Neural cell (in vitro differentiated cells): ENCODE measurements around the gene EGFL8.
"Not testable (repeated sequence)": the region's sequence is repeated elsewhere in the genome, so short reads cannot be mapped to it uniquely, and the experiment has no call there.

Experiments
- POLR2AphosphoS5 ChIP-seq: IDR thresholded peaks from 2 replicates; pipeline ENCODE4 v1.6.1; 2012
- TF ChIP-seq, protein P1 (sequence below): fragments of 450-650 bp; IDR thresholded peaks from 2 replicates; pipeline ENCODE4 v1.5.1; 2014; ENCODE audit warnings: antibody characterized with exemption, mild to moderate bottlenecking, moderate library complexity; ENCODE audit not compliant: poor library complexity, severe bottlenecking

DNA sequence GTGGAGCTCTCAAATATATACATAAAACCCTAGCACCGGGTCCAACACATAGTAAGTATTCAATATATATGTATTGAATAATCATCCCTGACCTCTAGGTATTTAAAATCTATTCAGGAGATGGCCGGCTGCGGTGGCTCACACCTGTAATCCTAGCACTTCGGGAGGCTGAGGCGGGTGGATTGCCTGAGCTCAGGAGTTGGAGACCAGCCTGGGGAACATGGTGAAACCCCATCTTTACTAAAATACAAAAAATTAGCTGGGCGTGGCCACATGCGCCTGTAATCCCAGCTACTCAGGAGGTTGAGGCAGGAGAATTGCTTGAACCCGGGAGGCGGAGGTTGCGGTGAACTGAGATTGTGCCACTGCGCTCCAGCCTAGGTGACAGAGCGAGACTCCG is 28.7 kb downstream of the EGFL8 start:
- TF ChIP-seq, protein P1, sequence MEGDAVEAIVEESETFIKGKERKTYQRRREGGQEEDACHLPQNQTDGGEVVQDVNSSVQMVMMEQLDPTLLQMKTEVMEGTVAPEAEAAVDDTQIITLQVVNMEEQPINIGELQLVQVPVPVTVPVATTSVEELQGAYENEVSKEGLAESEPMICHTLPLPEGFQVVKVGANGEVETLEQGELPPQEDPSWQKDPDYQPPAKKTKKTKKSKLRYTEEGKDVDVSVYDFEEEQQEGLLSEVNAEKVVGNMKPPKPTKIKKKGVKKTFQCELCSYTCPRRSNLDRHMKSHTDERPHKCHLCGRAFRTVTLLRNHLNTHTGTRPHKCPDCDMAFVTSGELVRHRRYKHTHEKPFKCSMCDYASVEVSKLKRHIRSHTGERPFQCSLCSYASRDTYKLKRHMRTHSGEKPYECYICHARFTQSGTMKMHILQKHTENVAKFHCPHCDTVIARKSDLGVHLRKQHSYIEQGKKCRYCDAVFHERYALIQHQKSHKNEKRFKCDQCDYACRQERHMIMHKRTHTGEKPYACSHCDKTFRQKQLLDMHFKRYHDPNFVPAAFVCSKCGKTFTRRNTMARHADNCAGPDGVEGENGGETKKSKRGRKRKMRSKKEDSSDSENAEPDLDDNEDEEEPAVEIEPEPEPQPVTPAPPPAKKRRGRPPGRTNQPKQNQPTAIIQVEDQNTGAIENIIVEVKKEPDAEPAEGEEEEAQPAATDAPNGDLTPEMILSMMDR, result not testable (repeated sequence)
- not testable (repeated sequence) for TF ChIP-seq POLR2AphosphoS5
